ENCODE data around the gene GIPC2. TPM values are rescaled to one million over a fixed set of nuclear protein-coding genes. Genes with fewer than 3 reads are reported as not detected.
"Not testable (repeated sequence)": the region's sequence is repeated elsewhere in the genome, so short reads cannot be mapped to it uniquely, and the experiment has no call there.

Gene GIPC2
- polyA plus RNA-seq, 1 experiment, result 0.04 TPM

DNA sequence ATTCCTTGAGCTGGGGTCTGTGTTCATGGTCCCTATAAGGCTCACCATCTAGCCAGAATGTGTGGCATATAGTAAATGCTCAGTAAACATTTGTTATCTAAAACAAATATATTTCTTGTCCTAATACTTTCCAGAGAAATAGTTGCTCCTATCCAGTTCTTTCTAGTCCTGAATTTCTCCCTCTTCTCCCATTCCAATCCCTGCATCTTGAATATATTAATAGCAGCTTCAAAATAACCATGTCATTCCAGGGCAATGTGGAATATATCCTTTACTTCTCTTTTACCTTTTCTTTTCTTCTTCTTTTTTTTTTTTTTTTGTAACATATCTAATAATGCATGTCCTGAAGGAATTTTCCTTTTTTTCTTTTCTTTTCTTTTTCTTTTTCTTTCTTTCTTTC lies 30.6 kb upstream of the GIPC2 start:
- H3K36me3 ChIP-seq (ENCODE audit: control insufficient read depth, insufficient read depth, low read length), result peaks cover 2% of the 10 kb centered on the region; the same call in 1 of the 2 replicates
- ChIA-PET POLR2A (interaction anchor here (0.7 kb wide), 1 partner anchor 17 kb away, joined by 3 read pairs; no protein-coding TSS in a partner anchor), CTCF (interaction anchor here (1.2 kb wide), 1 partner anchor 10 kb away, joined by 5 read pairs; no protein-coding TSS in a partner anchor)
- DNase-seq (ENCODE audit: low read depth), result no peak
- H3K27me3 ChIP-seq (ENCODE audit: control insufficient read depth, insufficient read depth, low read length), result no peaks in the 10 kb centered on the region
- no peak for TF ChIP-seq CTCF (IDR thresholded peaks at IDR 0.05; ENCODE audit: insufficient read depth, low read depth, low read length)
- H3K4me3 ChIP-seq (ENCODE audit: low read depth, low read length), result no peak overlapping the region

DNA sequence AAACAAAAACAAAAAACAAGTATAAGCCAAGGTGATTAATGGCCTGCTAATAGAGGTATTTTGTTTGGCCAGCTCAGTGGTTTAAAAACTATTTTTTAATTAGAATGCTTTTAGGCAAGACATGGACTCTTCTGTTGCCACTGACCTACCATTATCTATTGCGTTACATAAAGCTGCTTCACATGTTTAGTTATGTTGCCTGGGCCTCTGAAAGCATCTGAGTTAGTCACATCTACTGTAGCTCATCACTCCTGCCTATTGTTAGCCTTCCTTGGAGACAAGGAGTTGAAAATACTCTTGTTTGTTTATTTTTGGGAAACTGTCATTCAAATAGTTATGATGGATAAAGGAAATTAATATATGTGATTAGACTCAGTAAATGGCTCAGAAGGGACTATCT lies 26.7 kb upstream of the GIPC2 start:
- no peak for DNase-seq (ENCODE audit: low read depth)

DNA sequence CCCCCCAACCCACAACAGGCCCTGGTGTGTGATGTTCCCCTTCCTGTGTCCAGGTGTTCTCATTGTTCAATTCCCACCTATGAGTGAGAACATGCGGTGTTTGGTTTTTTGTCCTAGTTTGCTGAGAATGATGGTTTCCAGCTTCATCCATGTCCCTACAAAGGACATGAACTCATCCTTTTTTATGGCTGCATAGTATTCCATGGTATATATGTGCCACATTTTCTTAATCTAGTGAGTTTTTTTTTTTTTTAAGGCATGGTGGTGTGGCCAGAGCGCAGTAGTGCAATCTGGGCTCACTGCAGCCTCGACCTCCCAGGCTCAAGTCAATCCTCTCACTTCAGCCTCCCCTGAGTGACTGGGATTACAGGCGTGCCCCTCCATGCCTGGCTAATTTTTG lies 24.6 kb upstream of the GIPC2 start:
- CTCF ChIA-PET; H3K4me3 ChIP-seq (ENCODE audit: low read depth, low read length): not testable (repeated sequence)

More for the DNA sequence above, 26.7 kb upstream of the GIPC2 start:
- H3K36me3 ChIP-seq (ENCODE audit: control insufficient read depth, insufficient read depth, low read length), result peaks cover 2% of the 10 kb centered on the region; the same call in 1 of the 2 replicates
- H3K4me3 ChIP-seq (ENCODE audit: low read depth, low read length), result no peak overlapping the region
- ChIA-PET POLR2A (interaction anchor here (0.6 kb wide), 1 partner anchor 11 kb away, joined by 3 read pairs; no protein-coding TSS in a partner anchor), CTCF (no interaction called here)
- TF ChIP-seq CTCF (IDR thresholded peaks at IDR 0.05; ENCODE audit: insufficient read depth, low read depth, low read length), result no peak
- no peaks in the 10 kb centered on the region for H3K27me3 ChIP-seq (ENCODE audit: control insufficient read depth, insufficient read depth, low read length)

GRCh38 chr1:78029793-78030192 lies 16.0 kb upstream of the GIPC2 start:
- CTCF ChIA-PET, result no interaction called here
- DNase-seq (ENCODE audit: low read depth), result no peak
- POLR2A ChIA-PET, result no interaction called here
- no peak for TF ChIP-seq CTCF (IDR thresholded peaks at IDR 0.05; ENCODE audit: insufficient read depth, low read depth, low read length)
- H3K36me3 ChIP-seq (ENCODE audit: control insufficient read depth, insufficient read depth, low read length), result no peaks in the 10 kb centered on the region
- no peak overlapping the region for H3K4me3 ChIP-seq (ENCODE audit: low read depth, low read length)
- no peaks in the 10 kb centered on the region for H3K27me3 ChIP-seq (ENCODE audit: control insufficient read depth, insufficient read depth, low read length)

More for the DNA sequence above, 24.6 kb upstream of the GIPC2 start:
- H3K36me3 ChIP-seq (ENCODE audit: control insufficient read depth, insufficient read depth, low read length); DNase-seq (ENCODE audit: low read depth); H3K27me3 ChIP-seq (ENCODE audit: control insufficient read depth, insufficient read depth, low read length); POLR2A ChIA-PET: not testable (repeated sequence)

GRCh38 chr1:78032996-78033796 lies 12.6 kb upstream of the GIPC2 start:
- Histone ChIP-seq H3K4me3 (ENCODE audit: low read depth, low read length) (no peak overlapping the region), H3K27me3 (ENCODE audit: control insufficient read depth, insufficient read depth, low read length) (no peaks in the 10 kb centered on the region), H3K36me3 (ENCODE audit: control insufficient read depth, insufficient read depth, low read length) (no peaks in the 10 kb centered on the region)
- ChIA-PET CTCF (interaction anchor here (1.2 to 1.3 kb wide), 2 partner anchors 10 to 11 kb away, joined by 3 read pairs; no protein-coding TSS in a partner anchor), POLR2A (no interaction called here)
- no peak for DNase-seq (ENCODE audit: low read depth)
- TF ChIP-seq CTCF (IDR thresholded peaks at IDR 0.05; ENCODE audit: insufficient read depth, low read depth, low read length), result no peak
